H1 (cell line): Measurements from ENCODE around the gene GRPR. TPM values are rescaled to one million over a fixed set of nuclear protein-coding genes. Genes with fewer than 3 reads are reported as not detected.

Source experiments
- CTCF ChIA-PET: fragments of 300-600 bp; sonication (Branson Sonifier 250); formaldehyde crosslinking; loops from one replicate; lab custom pipeline; 2021; ENCODE audit not compliant: partially characterized antibody; lab: Charles Lee
- POLR2A ChIA-PET: fragments of 300-600 bp; sonication (Branson Sonifier 250); formaldehyde crosslinking; loops from one replicate; lab custom pipeline; 2021; ENCODE audit warnings: inconsistent platforms; ENCODE audit not compliant: partially characterized antibody; lab: Charles Lee
- DNase-seq, 2 experiments: peaks; one replicate each; pipeline versions ENCODE4 v3.0.0 to v3.0.0-alpha.2; 2010 to 2022; ENCODE audit warnings: low spot score in 2 of 2, low read depth in 1 of 2, mixed read lengths in 1 of 2
- FAIRE-seq: peaks from 2 replicates; lab custom pipeline; 2011; peaks lifted over from hg19 to GRCh38; lab: Jason Lieb, UNC
- H2AFZ ChIP-seq: 2 replicates; pipeline ENCODE4 v1.8.1; 2012; ENCODE audit warnings: low read length, inconsistent platforms
- H2AK5ac ChIP-seq: 2 replicates; pipeline ENCODE4 v1.6.1; 2013; ENCODE audit warnings: low read depth, low read length
- H2BK120ac ChIP-seq: replicated peaks from 2 replicates; pipeline ENCODE3; 2013; ENCODE audit warnings: low read depth, low read length, inconsistent platforms
- H2BK12ac ChIP-seq: 2 replicates; pipeline ENCODE4 v1.6.1; 2013; ENCODE audit warnings: low read depth, low read length
- H2BK15ac ChIP-seq: 2 replicates; pipeline ENCODE4 v1.6.1; 2013; ENCODE audit warnings: low read length
- H2BK20ac ChIP-seq: 2 replicates; pipeline ENCODE4 v1.6.1; 2013; ENCODE audit warnings: low read length
- H2BK5ac ChIP-seq: 2 replicates; pipeline ENCODE4 v1.6.1; 2013; ENCODE audit warnings: low read depth, low read length
- H3K14ac ChIP-seq: 2 replicates; pipeline ENCODE4 v1.6.1; 2013; ENCODE audit warnings: inconsistent platforms; ENCODE audit not compliant: insufficient read length
- H3K18ac ChIP-seq: 2 replicates; pipeline ENCODE4 v1.6.1; 2013; ENCODE audit warnings: low read length; ENCODE audit errors: extremely low read depth
- H3K23ac ChIP-seq: 2 replicates; pipeline ENCODE4 v1.6.1; 2013; ENCODE audit warnings: inconsistent platforms; ENCODE audit not compliant: insufficient read length
- H3K23me2 ChIP-seq: 2 replicates; pipeline ENCODE4 v1.6.1; 2013; ENCODE audit warnings: low read depth, low read length
- H3K27ac ChIP-seq: 2 replicates; pipeline ENCODE4 v1.6.1; 2011; ENCODE audit warnings: low read depth, low read length, inconsistent platforms
- H3K27me3 ChIP-seq, 4 experiments: replicated peaks in 1 of 4; 1 replicate in 1 of 4; 2 replicates in 3 of 4; pipeline versions ENCODE4 v1.6.1 to v1.8.1; 2011 to 2013; ENCODE audit warnings: low read length in 3 of 4, mild to moderate bottlenecking in 3 of 4, inconsistent platforms in 2 of 4, mixed read lengths in 2 of 4, moderate library complexity in 1 of 4; ENCODE audit not compliant: control insufficient read depth in 3 of 4, insufficient read depth in 3 of 4; ENCODE audit errors: extremely low read depth in 1 of 4
- H3K36me3 ChIP-seq, 4 experiments: 2 replicates each; pipeline versions ENCODE4 v1.6.1 to v1.8.1; 2011 to 2013; ENCODE audit warnings: mild to moderate bottlenecking in 4 of 4, low read length in 3 of 4, moderate library complexity in 2 of 4, control low read depth in 1 of 4, inconsistent platforms in 1 of 4; ENCODE audit not compliant: insufficient read depth in 4 of 4, control insufficient read depth in 2 of 4
- H3K4ac ChIP-seq: replicated peaks from 2 replicates; pipeline ENCODE3; 2013; ENCODE audit warnings: low read length, low read depth, mixed read lengths, inconsistent platforms; ENCODE audit not compliant: insufficient read length
- H3K4me1 ChIP-seq, 4 experiments: replicated peaks in 1 of 4; 1 replicate in 1 of 4; 2 replicates in 3 of 4; pipeline versions ENCODE4 v1.6.1 to v1.8.1; 2011 to 2013; ENCODE audit warnings: low read length in 3 of 4, inconsistent platforms in 2 of 4, mixed read lengths in 1 of 4; ENCODE audit not compliant: insufficient read depth in 4 of 4, control insufficient read depth in 3 of 4
- H3K4me2 ChIP-seq, 2 experiments: 2 replicates each; pipeline versions ENCODE4 v1.6.1 to v1.8.1; 2011 to 2013; ENCODE audit warnings: low read depth in 2 of 2, low read length in 2 of 2, control low read depth in 1 of 2, inconsistent platforms in 1 of 2, mild to moderate bottlenecking in 1 of 2; ENCODE audit not compliant: insufficient read depth in 1 of 2
- H3K4me3 ChIP-seq, 4 experiments: fragments of 200-600, 300-600 bp in 1 of 4; sonication (generic), shearing (Covaris generic), sonication (Bioruptor Twin) in 1 of 4; 2 replicates each; pipeline versions ENCODE4 v1.5.1 to v1.8.1; 2011 to 2016; ENCODE audit warnings: low read length in 4 of 4, low read depth in 3 of 4, control low read depth in 2 of 4, inconsistent platforms in 2 of 4, mild to moderate bottlenecking in 2 of 4, mixed read lengths in 1 of 4, moderate library complexity in 1 of 4; ENCODE audit not compliant: insufficient read depth in 2 of 4; ENCODE audit errors: extremely low read depth in 1 of 4
- H3K56ac ChIP-seq: replicated peaks from 2 replicates; pipeline ENCODE3; 2013; ENCODE audit warnings: low read depth, mild to moderate bottlenecking, mixed read lengths, low read length, inconsistent platforms; ENCODE audit not compliant: insufficient read length
- H3K79me1 ChIP-seq: 2 replicates; pipeline ENCODE4 v1.6.1; 2013; ENCODE audit warnings: low read depth, low read length, control low read depth
- H3K79me2 ChIP-seq, 2 experiments: 2 replicates each; pipeline versions ENCODE4 v1.6.1 to v1.8.1; 2012 to 2013; ENCODE audit warnings: low read length in 2 of 2, mild to moderate bottlenecking in 2 of 2, inconsistent platforms in 1 of 2; ENCODE audit not compliant: insufficient read depth in 2 of 2, control insufficient read depth in 1 of 2
- H3K9ac ChIP-seq, 4 experiments: replicated peaks in 1 of 4; 1 replicate in 1 of 4; 2 replicates in 3 of 4; pipeline versions ENCODE4 v1.6.1 to v1.8.1; 2011 to 2013; ENCODE audit warnings: low read depth in 3 of 4, low read length in 3 of 4, control low read depth in 2 of 4, mild to moderate bottlenecking in 2 of 4, moderate library complexity in 2 of 4, inconsistent platforms in 1 of 4; ENCODE audit errors: extremely low read depth in 1 of 4
- H3K9me3 ChIP-seq, 2 experiments: 2 replicates each; pipeline versions ENCODE4 v1.6.1 to v1.8.1; 2012 to 2013; ENCODE audit warnings: mild to moderate bottlenecking in 2 of 2, moderate library complexity in 2 of 2, control low read depth in 1 of 2, inconsistent platforms in 1 of 2, low read depth in 1 of 2, low read length in 1 of 2, mixed read lengths in 1 of 2; ENCODE audit not compliant: insufficient read depth in 2 of 2
- H4K20me1 ChIP-seq, 2 experiments: replicated peaks in 1 of 2; 2 replicates each; pipeline versions ENCODE3 to v1.8.1; 2011 to 2013; ENCODE audit warnings: inconsistent platforms in 2 of 2, low read length in 2 of 2, mild to moderate bottlenecking in 1 of 2; ENCODE audit not compliant: insufficient read depth in 2 of 2, control insufficient read depth in 1 of 2
- H4K5ac ChIP-seq: 2 replicates; pipeline ENCODE4 v1.6.1; 2013; ENCODE audit warnings: low read length, low read depth, mixed read lengths, inconsistent platforms; ENCODE audit not compliant: insufficient read length
- H4K8ac ChIP-seq: 2 replicates; pipeline ENCODE4 v1.8.0; 2013; ENCODE audit warnings: mild to moderate bottlenecking, moderate library complexity, low read length, inconsistent platforms; ENCODE audit not compliant: insufficient read depth; ENCODE audit errors: extremely low read depth
- H4K91ac ChIP-seq: replicated peaks from 2 replicates; pipeline ENCODE3; 2013; ENCODE audit warnings: low read length, mixed read lengths, inconsistent platforms; ENCODE audit not compliant: insufficient read length
- BCL11A ChIP-seq, 2 experiments: IDR thresholded peaks; one replicate each; pipeline ENCODE4 v1.6.1; 2011; ENCODE audit warnings: low read depth in 2 of 2, low read length in 2 of 2, mild to moderate bottlenecking in 2 of 2
- CBX8 ChIP-seq: fragments of 300-800, 300-1000 bp; sonication (generic); IDR thresholded peaks from 2 replicates; pipeline ENCODE4 v1.7.1; 2016; ENCODE audit warnings: low read depth, low read length, borderline replicate concordance
- CHD2 ChIP-seq: IDR thresholded peaks from 2 replicates; pipeline ENCODE4 v1.6.1; 2012; ENCODE audit warnings: low read length, improper control_type of control experiment
- EP300 ChIP-seq, 2 experiments: IDR thresholded peaks; 1 replicate in 1 of 2; 2 replicates in 1 of 2; pipeline ENCODE4 v1.6.1; 2011 to 2012; ENCODE audit warnings: low read depth in 2 of 2, low read length in 2 of 2, mild to moderate bottlenecking in 2 of 2, borderline replicate concordance in 1 of 2, inconsistent platforms in 1 of 2, moderate library complexity in 1 of 2
- EZH2 ChIP-seq: fragments of 200-600 bp; sonication (generic); IDR thresholded peaks from 2 replicates; pipeline ENCODE4 v1.7.1; 2012; ENCODE audit warnings: low read depth, mild to moderate bottlenecking, moderate library complexity, low read length, inconsistent platforms; ENCODE audit not compliant: severe bottlenecking
- GABPA ChIP-seq: IDR thresholded peaks from 2 replicates; pipeline ENCODE4 v1.6.1; 2011; ENCODE audit warnings: mild to moderate bottlenecking, low read length, moderate library complexity, borderline replicate concordance; ENCODE audit not compliant: insufficient read depth
- HDAC2 ChIP-seq, 2 experiments: fragments of 300-600 bp in 1 of 2; sonication (generic) in 1 of 2; IDR thresholded peaks; 2 replicates each; pipeline ENCODE4 v1.6.1; 2011 to 2012; ENCODE audit warnings: low read depth in 2 of 2, low read length in 2 of 2, mild to moderate bottlenecking in 2 of 2, moderate library complexity in 2 of 2, borderline replicate concordance in 1 of 2, inconsistent platforms in 1 of 2
- JUN ChIP-seq: IDR thresholded peaks from 2 replicates; pipeline ENCODE4 v1.6.1; 2011; ENCODE audit warnings: low read depth, mild to moderate bottlenecking, improper control_type of control experiment, low read length
- KDM1A ChIP-seq: fragments of 200-600, 300-600 bp; sonication (generic); IDR thresholded peaks from 2 replicates; pipeline ENCODE4 v1.7.1; 2016; ENCODE audit warnings: mild to moderate bottlenecking, low read length, borderline replicate concordance
- MAFK ChIP-seq: IDR thresholded peaks from 2 replicates; pipeline ENCODE4 v1.6.1; 2012; ENCODE audit warnings: low read depth, mild to moderate bottlenecking, improper control_type of control experiment, low read length
- RXRA ChIP-seq: IDR thresholded peaks from 2 replicates; pipeline ENCODE4 v1.6.1; 2011; ENCODE audit warnings: low read depth, mild to moderate bottlenecking, low read length, moderate library complexity; ENCODE audit not compliant: insufficient read depth
- USF2 ChIP-seq: IDR thresholded peaks from 2 replicates; pipeline ENCODE4 v1.6.1; 2011; ENCODE audit warnings: low read length, improper control_type of control experiment
- WGBS, 2 experiments: shearing (Covaris generic) in 1 of 2; methylation state at CpG; one replicate each; pipeline versions ENCODE4 v1.1.6 to v1.1.7; 2013 to 2015; ENCODE audit warnings: low lambda C conversion rate in 2 of 2, mixed read lengths in 2 of 2, inconsistent platforms in 1 of 2, low coverage in 1 of 2, missing lambda C conversion rate in 1 of 2; ENCODE audit not compliant: insufficient replicate concordance in 2 of 2, insufficient coverage in 1 of 2, insufficient read length in 1 of 2; ENCODE audit errors: extremely low coverage in 1 of 2, missing lambda C conversion rate in 1 of 2; 5-methylcytosine and 5-hydroxymethylcytosine counted together
- polyA plus RNA-seq, 7 experiments: library from polyadenylated mRNA; depleted of rRNA in 3 of 7; stranded (reverse) in 5 of 7; unstranded in 2 of 7; fragments of >200 nt in 5 of 7; fragments of 200-250 nt in 2 of 7; gene quantifications; 1 replicate in 5 of 7; 2 replicates in 1 of 7; 4 replicates in 1 of 7; pipeline versions ENCODE4 v1.2.1 to v1.2.3, GENCODE V29; 2011 to 2013; ENCODE audit warnings: missing spikeins in 2 of 7, mixed read lengths in 2 of 7
- total RNA-seq: library from RNA; stranded (reverse); fragmentation: NEBNext Ultra II Directional; extraction: Animal tissue kit (Norgen Biotek cat#: 25700); gene quantifications from 2 replicates; pipeline ENCODE4 v1.2.1, GENCODE V29; 2021

The GRPR gene
- total and polyA plus RNA-seq, 2 of the 8 experiments (the other 6 are each of a cell fraction or from before 2014, with no cell fraction given), result 18.6 to 78.4 TPM

- Histone ChIP-seq H2BK120ac (no peak overlapping the region), H3K36me3 (peaks cover 0 to 2% (median 0%) of the 10 kb centered on the region in 4 experiments; a peak in 1 of 8 replicates), H3K9me3 (peaks cover 6% of the 10 kb centered on the region in 2 experiments; a peak in 2 of 4 replicates), H3K23me2 (0 out of 2 replicates have a peak, but pooled peaks cover 2% of the 10 kb centered on the region), H3K9ac (no peak overlapping the region), H3K14ac (no peak overlapping the region), H3K23ac (no peak overlapping the region), H4K5ac (no peak overlapping the region), H3K27me3 (no peaks in the 10 kb centered on the region), H3K56ac (no peak overlapping the region), H3K4me2 (no peak overlapping the region), H3K18ac (no peak overlapping the region), H3K4me1 (peaks cover 0 to 6% (median 0%) of the 10 kb centered on the region in 4 experiments; a peak in 3 of 7 replicates), H3K4ac (no peak overlapping the region), H4K91ac (no peak overlapping the region), H3K27ac (no peak overlapping the region), H2BK12ac (no peak overlapping the region), H2BK15ac (no peak overlapping the region), H4K8ac (no peak overlapping the region), H4K20me1 (no peaks in the 10 kb centered on the region), H2BK5ac (no peak overlapping the region), H3K79me1 (no peaks in the 10 kb centered on the region), H3K4me3 (no peak overlapping the region), H2BK20ac (no peak overlapping the region), H2AFZ (no peak overlapping the region), H2AK5ac (no peak overlapping the region), H3K79me2 (peaks cover 7 to 21% of the 10 kb centered on the region in 2 experiments)
- FAIRE-seq (no peak), DNase-seq (no peak)
- POLR2A ChIA-PET, result interaction anchor here (0.7 kb wide), 1 partner anchor 190 kb away, joined by 3 read pairs; no protein-coding TSS in a partner anchor
- 91% methylated on average over 3 of the region's 3 CpGs; no CpG with 5 or more reads in 1 of the 2 experiments for WGBS, 2 experiments
- CTCF ChIA-PET, result interaction anchor here (1.6 kb wide), 1 partner anchor 16 kb away, joined by 4 read pairs; no protein-coding TSS in a partner anchor
- TF ChIP-seq RXRA (no peak), JUN (no peak), CHD2 (no peak), BCL11A (IDR thresholded peaks at IDR 0.05; ENCODE audit: low read depth in 2 of 2, low read length in 2 of 2) (no peak), EP300 (IDR thresholded peaks at IDR 0.05; ENCODE audit: borderline replicate concordance in 1 of 2, low read depth in 2 of 2, low read length in 2 of 2) (no peak), EZH2 (no peak), MAFK (no peak), HDAC2 (IDR thresholded peaks at IDR 0.05; ENCODE audit: borderline replicate concordance in 1 of 2, low read depth in 2 of 2, low read length in 2 of 2) (no peak), KDM1A (no peak), GABPA (no peak), CBX8 (no peak), USF2 (no peak)
Observed at GRCh38 chrX:16120431-16120830, 2.9 kb upstream of the GRPR start.
